Gastrocnemius medialis (tissue), 4 donors: ENCODE measurements around the gene AP5B1. TPM values are rescaled to one million over a fixed set of nuclear protein-coding genes. Genes with fewer than 3 reads are reported as not detected.
A peak's percentile ranks its signal among the peaks of the same experiment; 100 is the strongest.

Source experiments
- ATAC-seq, 2 donors: fragments of 150-250 bp; one replicate each; pipeline ENCODE4 v1.9.1; 2016
- DNase-seq, 2 donors: peaks; one replicate each; pipeline ENCODE4 v3.0.0-alpha.2; 2019
- H3K27ac ChIP-seq, 4 donors: fragments of 200-600 bp; sonication (generic); 1 replicate in 1 of 4; 2 replicates in 3 of 4; pipeline ENCODE4 v1.5.1; 2016 to 2018; ENCODE audit warnings: mild to moderate bottlenecking in 2 of 4, moderate library complexity in 1 of 4
- H3K27me3 ChIP-seq, 3 donors: fragments of 200-600 bp; sonication (generic) in 2 of 3; 1 replicate in 1 of 3; 2 replicates in 2 of 3; pipeline versions ENCODE4 v1.5.1 to v1.6.0; 2016 to 2019; ENCODE audit warnings: mild to moderate bottlenecking in 1 of 3, moderate library complexity in 1 of 3
- H3K36me3 ChIP-seq, 2 donors: fragments of 200-600 bp; sonication (generic) in 1 of 2; one replicate each; pipeline ENCODE4 v1.5.1; 2017 to 2018
- H3K4me1 ChIP-seq, 2 donors: fragments of 200-600 bp; sonication (generic) in 1 of 2; one replicate each; pipeline ENCODE4 v1.5.1; 2016 to 2017; ENCODE audit warnings: mild to moderate bottlenecking in 2 of 2
- H3K4me3 ChIP-seq, 4 donors: fragments of 200-600 bp; sonication (generic) in 3 of 4; 1 replicate in 1 of 4; 2 replicates in 3 of 4; pipeline ENCODE4 v1.5.1; 2016 to 2019; ENCODE audit warnings: mild to moderate bottlenecking in 2 of 4
- H3K9me3 ChIP-seq, 3 donors: fragments of 200-600 bp; sonication (generic) in 2 of 3; 1 replicate in 1 of 3; 2 replicates in 2 of 3; pipeline ENCODE4 v1.5.1; 2016 to 2019
- POLR2A ChIP-seq, 2 donors: fragments of 450-650 bp; IDR thresholded peaks; one replicate each; pipeline ENCODE4 v1.6.1; 2017; ENCODE audit warnings: antibody characterized with exemption in 2 of 2, mild to moderate bottlenecking in 2 of 2, moderate library complexity in 2 of 2
- in situ Hi-C, 4 donors: fragments of 200-750 bp; cut with MboI; loops; one replicate each; pipeline versions ENCODE4 v1.15.0 to v1.8.0; 2017; ENCODE audit warnings: low sequenced_read_pairs in 4 of 4
- intact Hi-C: fragments of 100-400 bp; cut with DNase I; formaldehyde crosslinking; loops from one replicate; pipeline ENCODE4 v1.15.1; 2023; ENCODE audit warnings: low total_unique reads
- total RNA-seq, 4 donors: library from RNA; depleted of rRNA; stranded (reverse); fragments of >200 nt; gene quantifications; one replicate each; pipeline versions ENCODE4 v1.1.0 to v1.2.3, GENCODE V29; 2016
- TF ChIP-seq, protein P1 (sequence below), 5 experiments: fragments of 450-650 bp in 3 of 5; fragments of 200-600 bp in 2 of 5; sonication (generic) in 2 of 5; IDR thresholded peaks in 4 of 5; conservative IDR thresholded peaks in 1 of 5; 1 replicate in 4 of 5; 2 replicates in 1 of 5; pipeline ENCODE4 v1.5.1; 2016 to 2019; ENCODE audit warnings: antibody characterized with exemption in 5 of 5, mild to moderate bottlenecking in 3 of 5, moderate library complexity in 3 of 5

Gene AP5B1, protein sequence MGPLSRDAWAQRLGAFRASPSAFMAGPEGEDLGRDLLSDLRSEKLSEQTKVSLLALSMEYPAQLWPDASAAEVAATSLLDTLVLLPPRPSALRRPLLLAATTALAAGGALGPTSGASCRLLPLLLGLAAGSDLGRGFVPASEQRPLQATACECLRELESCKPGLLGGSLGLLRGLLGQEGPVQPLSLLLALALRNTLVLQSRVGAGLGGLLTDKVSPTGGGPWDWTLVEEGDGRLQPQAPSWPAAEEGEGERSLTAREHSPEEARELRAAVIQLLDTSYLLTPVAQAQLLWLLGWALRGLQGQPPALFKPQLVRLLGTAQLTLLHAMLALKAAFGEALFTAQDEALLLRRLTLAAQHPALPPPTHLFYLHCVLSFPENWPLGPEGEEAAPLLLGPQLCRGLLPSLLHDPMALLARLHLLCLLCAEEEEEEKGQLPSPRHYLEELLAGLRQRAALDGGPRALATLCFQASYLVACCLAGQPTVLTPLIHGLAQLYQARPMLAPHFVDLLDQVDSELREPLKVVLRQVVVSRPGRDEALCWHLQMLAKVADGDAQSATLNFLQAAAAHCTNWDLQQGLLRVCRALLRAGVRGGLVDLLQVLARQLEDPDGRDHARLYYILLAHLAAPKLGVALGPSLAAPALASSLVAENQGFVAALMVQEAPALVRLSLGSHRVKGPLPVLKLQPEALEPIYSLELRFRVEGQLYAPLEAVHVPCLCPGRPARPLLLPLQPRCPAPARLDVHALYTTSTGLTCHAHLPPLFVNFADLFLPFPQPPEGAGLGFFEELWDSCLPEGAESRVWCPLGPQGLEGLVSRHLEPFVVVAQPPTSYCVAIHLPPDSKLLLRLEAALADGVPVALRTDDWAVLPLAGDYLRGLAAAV
- 10 to 100 TPM; 20.3 to 42.5 (median 29.7) TPM for total RNA-seq

GRCh38 chr11:65780770-65781151, at the start of gene AP5B1:
TSS of gene AP5B1 (minus strand) at chr11:65780976. CDS start at chr11:65780591, 385 bp downstream.
- in situ Hi-C loops: no loop called here
- intact Hi-C loops: loop anchor here (1.0 to 10.0 kb wide), 4 partner anchors 38 to 204 kb away; partner anchors contain the start of genes CFL1 and KAT5

GRCh38 chr11:65829459-65829858, 48.7 kb upstream of the AP5B1 start:
- in situ Hi-C loops: no loop called here

More at GRCh38 chr11:65780770-65781151, at the start of gene AP5B1:
- Histone ChIP-seq H3K4me1 (peaks cover 9% of the 10 kb centered on the region in 2 donors), H3K9me3 (no peaks in the 10 kb centered on the region), H3K27me3 (peaks cover 7 to 15% (median 11%) of the 10 kb centered on the region in 3 donors), H3K4me3 (peak within 1 kb of the TSS; percentile 59 to 97 (median 74)), H3K36me3 (peaks cover 0 to 29% of the 10 kb centered on the region in 2 donors), H3K27ac (peak within 1 kb of the TSS; percentile 59 to 88 (median 80))
- ATAC-seq (peak; percentile 77 to 83), DNase-seq (peak; percentile 45 to 54)
- TF ChIP-seq, protein P1, sequence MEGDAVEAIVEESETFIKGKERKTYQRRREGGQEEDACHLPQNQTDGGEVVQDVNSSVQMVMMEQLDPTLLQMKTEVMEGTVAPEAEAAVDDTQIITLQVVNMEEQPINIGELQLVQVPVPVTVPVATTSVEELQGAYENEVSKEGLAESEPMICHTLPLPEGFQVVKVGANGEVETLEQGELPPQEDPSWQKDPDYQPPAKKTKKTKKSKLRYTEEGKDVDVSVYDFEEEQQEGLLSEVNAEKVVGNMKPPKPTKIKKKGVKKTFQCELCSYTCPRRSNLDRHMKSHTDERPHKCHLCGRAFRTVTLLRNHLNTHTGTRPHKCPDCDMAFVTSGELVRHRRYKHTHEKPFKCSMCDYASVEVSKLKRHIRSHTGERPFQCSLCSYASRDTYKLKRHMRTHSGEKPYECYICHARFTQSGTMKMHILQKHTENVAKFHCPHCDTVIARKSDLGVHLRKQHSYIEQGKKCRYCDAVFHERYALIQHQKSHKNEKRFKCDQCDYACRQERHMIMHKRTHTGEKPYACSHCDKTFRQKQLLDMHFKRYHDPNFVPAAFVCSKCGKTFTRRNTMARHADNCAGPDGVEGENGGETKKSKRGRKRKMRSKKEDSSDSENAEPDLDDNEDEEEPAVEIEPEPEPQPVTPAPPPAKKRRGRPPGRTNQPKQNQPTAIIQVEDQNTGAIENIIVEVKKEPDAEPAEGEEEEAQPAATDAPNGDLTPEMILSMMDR (IDR thresholded peaks at IDR 0.05 in 4 of 5, conservative IDR thresholded peaks at IDR 0.05 in 1 of 5): no peak
- peak; percentile 67 to 89 for TF ChIP-seq POLR2A (IDR thresholded peaks at IDR 0.05)

GRCh38 chr11:65826984-65827735, 46.4 kb upstream of the AP5B1 start:
- Histone ChIP-seq H3K27ac (no peak overlapping the region), H3K4me1 (no peaks in the 10 kb centered on the region), H3K4me3 (no peak overlapping the region), H3K36me3 (no peaks in the 10 kb centered on the region), H3K9me3 (no peaks in the 10 kb centered on the region), H3K27me3 (no peaks in the 10 kb centered on the region)
- intact Hi-C loops: no loop called here
- ATAC-seq: no peak
- no peak for DNase-seq
- in situ Hi-C loops: no loop called here
- no peak for TF ChIP-seq POLR2A (IDR thresholded peaks at IDR 0.05)
- TF ChIP-seq, protein P1 (IDR thresholded peaks at IDR 0.05 in 4 of 5, conservative IDR thresholded peaks at IDR 0.05 in 1 of 5): no peak

More at GRCh38 chr11:65829459-65829858, 48.7 kb upstream of the AP5B1 start:
- DNase-seq (no peak), ATAC-seq (no peak)
- intact Hi-C loops: no loop called here
- peaks cover 7 to 13% of the 10 kb centered on the region in 2 donors for H3K4me1 ChIP-seq
- no peaks in the 10 kb centered on the region for H3K9me3 ChIP-seq
- H3K27me3 ChIP-seq: no peaks in the 10 kb centered on the region
- H3K27ac ChIP-seq: no peak overlapping the region
- TF ChIP-seq POLR2A (IDR thresholded peaks at IDR 0.05): no peak
- no peaks in the 10 kb centered on the region for H3K36me3 ChIP-seq
- H3K4me3 ChIP-seq: no peak overlapping the region

DNA sequence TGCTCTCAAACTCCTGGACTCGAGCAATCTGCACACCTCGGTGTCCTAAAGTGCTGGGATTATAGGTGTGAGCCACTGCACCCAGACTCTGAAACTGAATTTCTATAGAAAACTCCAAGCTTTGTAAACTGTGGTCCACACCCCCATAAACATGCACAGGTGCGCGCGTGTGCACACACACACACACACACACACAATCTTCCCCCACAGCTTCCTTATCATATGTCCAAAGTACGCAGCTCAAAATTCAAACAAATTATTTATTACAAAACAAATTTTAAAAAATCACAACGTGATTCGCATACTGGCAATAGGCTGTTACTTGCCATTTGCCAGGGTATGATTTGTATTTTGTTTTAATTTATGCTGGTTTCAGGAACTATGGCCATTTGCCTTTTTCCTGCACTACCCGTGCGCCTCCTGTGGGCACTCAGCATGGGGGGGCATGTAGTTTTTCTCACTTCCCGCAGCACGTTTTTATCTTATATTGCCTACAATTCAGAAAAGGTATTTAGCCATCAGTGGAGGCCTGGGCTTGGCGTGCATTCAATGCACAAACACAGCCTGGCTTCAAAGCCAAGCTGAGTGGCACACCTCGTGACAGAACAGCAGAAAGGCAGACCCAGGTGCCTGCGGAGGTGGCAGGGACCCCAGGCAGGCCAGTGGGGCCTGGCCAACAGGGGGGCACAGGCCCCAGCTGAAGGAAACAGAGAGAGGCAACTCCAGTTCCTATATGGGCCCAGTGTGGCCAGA, 42.2 kb upstream of the AP5B1 start:
- TF ChIP-seq, protein P1 (IDR thresholded peaks at IDR 0.05 in 4 of 5, conservative IDR thresholded peaks at IDR 0.05 in 1 of 5): no peak
- no peak for TF ChIP-seq POLR2A (IDR thresholded peaks at IDR 0.05)
- ATAC-seq (no peak), DNase-seq (no peak)
- H3K36me3 ChIP-seq: no peaks in the 10 kb centered on the region
- H3K4me1 ChIP-seq: no peaks in the 10 kb centered on the region
- no peak overlapping the region for H3K27ac ChIP-seq
- H3K9me3 ChIP-seq: no peaks in the 10 kb centered on the region
- in situ Hi-C loops (loop anchor here in 2 of 4 donors (5.0 kb wide), 2 partner anchors 111 to 116 kb away; partner anchors contain the start of gene KAT5 (in 1 of the 2)), intact Hi-C loops (no loop called here)
- H3K4me3 ChIP-seq: no peak overlapping the region
- H3K27me3 ChIP-seq: no peaks in the 10 kb centered on the region
